Sigmoid colon (tissue), 4 donors: ENCODE results near the gene TEKT5.

Experiments
- EP300 ChIP-seq, 4 donors: sonication (generic); formaldehyde crosslinking; IDR thresholded peaks; one replicate each; pipeline ENCODE4 v1.6.1; 2017; ENCODE audit warnings: antibody characterized with exemption in 4 of 4
- POLR2A ChIP-seq, 2 donors: fragments of 450-650 bp; IDR thresholded peaks; one replicate each; pipeline ENCODE4 v1.6.1; 2016; ENCODE audit warnings: antibody characterized with exemption in 2 of 2, mild to moderate bottlenecking in 2 of 2, moderate library complexity in 2 of 2
- TF ChIP-seq, protein P1 (sequence below), 4 experiments: fragments of 450-650 bp in 3 of 4; fragments of 200-600 bp in 1 of 4; IDR thresholded peaks; one replicate each; pipeline ENCODE4 v1.5.1; 2016 to 2019; ENCODE audit warnings: antibody characterized with exemption in 4 of 4, mild to moderate bottlenecking in 3 of 4, moderate library complexity in 2 of 4

DNA sequence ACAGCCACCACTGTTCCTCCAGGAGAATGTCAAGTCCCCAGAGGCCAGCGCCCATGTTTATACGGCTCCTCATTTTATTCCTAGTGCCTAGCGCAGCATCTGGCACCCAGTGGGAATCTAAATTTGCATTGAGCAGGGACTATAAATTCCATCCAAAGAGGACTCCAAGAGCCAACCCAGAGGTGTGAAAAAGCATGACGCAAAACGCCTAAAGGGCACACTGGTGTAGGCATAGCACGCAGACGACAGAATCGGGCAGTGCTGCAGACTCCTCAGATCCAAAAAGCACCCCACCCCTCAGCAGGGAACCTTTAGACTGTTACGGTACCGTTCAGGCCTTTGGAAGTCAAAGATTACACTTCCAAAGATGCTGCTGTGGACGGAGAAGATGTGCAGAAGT is 19.5 kb downstream of the TEKT5 start:
- no peak for TF ChIP-seq EP300 (IDR thresholded peaks at IDR 0.05)
- TF ChIP-seq, protein P1, sequence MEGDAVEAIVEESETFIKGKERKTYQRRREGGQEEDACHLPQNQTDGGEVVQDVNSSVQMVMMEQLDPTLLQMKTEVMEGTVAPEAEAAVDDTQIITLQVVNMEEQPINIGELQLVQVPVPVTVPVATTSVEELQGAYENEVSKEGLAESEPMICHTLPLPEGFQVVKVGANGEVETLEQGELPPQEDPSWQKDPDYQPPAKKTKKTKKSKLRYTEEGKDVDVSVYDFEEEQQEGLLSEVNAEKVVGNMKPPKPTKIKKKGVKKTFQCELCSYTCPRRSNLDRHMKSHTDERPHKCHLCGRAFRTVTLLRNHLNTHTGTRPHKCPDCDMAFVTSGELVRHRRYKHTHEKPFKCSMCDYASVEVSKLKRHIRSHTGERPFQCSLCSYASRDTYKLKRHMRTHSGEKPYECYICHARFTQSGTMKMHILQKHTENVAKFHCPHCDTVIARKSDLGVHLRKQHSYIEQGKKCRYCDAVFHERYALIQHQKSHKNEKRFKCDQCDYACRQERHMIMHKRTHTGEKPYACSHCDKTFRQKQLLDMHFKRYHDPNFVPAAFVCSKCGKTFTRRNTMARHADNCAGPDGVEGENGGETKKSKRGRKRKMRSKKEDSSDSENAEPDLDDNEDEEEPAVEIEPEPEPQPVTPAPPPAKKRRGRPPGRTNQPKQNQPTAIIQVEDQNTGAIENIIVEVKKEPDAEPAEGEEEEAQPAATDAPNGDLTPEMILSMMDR (IDR thresholded peaks at IDR 0.05) = no peak
- TF ChIP-seq POLR2A (IDR thresholded peaks at IDR 0.05) = no peak
